Retinal pigment epithelial cell (primary cell): Measurements from ENCODE around the gene TM9SF1.

Source experiments
- DNase-seq: peaks from one replicate; pipeline ENCODE4 v3.0.0-alpha.2; 2010; ENCODE audit warnings: low read depth
- H3K4me3 ChIP-seq: 2 replicates; pipeline ENCODE4 v1.5.1; 2011; ENCODE audit warnings: mild to moderate bottlenecking, low read length, control low read depth, moderate library complexity
- TF ChIP-seq, protein P1 (sequence below): conservative IDR thresholded peaks from 2 replicates; pipeline ENCODE4 v1.5.1; 2011; ENCODE audit warnings: low read depth, low read length, control low read depth, inconsistent platforms

The TM9SF1 gene

GRCh38 chr14:24160850-24161804 lies 34.1 kb downstream of the TM9SF1 start, which contains the start of gene IRF9:
TSS of gene IRF9 (plus strand) at chr14:24161265. CDS start at chr14:24162145, 880 bp downstream.
- TF ChIP-seq, protein P1, sequence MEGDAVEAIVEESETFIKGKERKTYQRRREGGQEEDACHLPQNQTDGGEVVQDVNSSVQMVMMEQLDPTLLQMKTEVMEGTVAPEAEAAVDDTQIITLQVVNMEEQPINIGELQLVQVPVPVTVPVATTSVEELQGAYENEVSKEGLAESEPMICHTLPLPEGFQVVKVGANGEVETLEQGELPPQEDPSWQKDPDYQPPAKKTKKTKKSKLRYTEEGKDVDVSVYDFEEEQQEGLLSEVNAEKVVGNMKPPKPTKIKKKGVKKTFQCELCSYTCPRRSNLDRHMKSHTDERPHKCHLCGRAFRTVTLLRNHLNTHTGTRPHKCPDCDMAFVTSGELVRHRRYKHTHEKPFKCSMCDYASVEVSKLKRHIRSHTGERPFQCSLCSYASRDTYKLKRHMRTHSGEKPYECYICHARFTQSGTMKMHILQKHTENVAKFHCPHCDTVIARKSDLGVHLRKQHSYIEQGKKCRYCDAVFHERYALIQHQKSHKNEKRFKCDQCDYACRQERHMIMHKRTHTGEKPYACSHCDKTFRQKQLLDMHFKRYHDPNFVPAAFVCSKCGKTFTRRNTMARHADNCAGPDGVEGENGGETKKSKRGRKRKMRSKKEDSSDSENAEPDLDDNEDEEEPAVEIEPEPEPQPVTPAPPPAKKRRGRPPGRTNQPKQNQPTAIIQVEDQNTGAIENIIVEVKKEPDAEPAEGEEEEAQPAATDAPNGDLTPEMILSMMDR: peak; percentile 85
- H3K4me3 ChIP-seq: peak within 1 kb of the TSS; percentile 88
- DNase-seq: peak; percentile 72

DNA sequence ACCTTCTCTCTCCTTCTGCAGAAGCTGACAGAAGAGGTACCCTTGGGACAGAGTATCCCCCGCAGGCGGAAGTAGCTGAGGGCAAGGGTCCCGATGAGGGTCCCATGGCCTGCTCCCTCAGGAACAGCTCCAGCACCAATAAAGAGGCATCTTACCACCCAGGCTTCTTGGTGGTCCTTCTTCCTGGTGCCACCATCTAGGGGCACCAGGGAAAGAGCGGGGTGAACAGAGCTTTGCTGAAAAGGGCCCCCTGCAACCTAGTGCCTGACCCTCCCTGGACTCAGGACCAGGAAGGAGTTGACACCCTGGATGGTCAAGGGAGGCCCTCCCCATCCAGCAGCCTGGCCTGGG lies 34.8 kb downstream of the TM9SF1 start:
- no peak for DNase-seq
- TF ChIP-seq, protein P1: no peak
- no peak overlapping the region for H3K4me3 ChIP-seq

DNA sequence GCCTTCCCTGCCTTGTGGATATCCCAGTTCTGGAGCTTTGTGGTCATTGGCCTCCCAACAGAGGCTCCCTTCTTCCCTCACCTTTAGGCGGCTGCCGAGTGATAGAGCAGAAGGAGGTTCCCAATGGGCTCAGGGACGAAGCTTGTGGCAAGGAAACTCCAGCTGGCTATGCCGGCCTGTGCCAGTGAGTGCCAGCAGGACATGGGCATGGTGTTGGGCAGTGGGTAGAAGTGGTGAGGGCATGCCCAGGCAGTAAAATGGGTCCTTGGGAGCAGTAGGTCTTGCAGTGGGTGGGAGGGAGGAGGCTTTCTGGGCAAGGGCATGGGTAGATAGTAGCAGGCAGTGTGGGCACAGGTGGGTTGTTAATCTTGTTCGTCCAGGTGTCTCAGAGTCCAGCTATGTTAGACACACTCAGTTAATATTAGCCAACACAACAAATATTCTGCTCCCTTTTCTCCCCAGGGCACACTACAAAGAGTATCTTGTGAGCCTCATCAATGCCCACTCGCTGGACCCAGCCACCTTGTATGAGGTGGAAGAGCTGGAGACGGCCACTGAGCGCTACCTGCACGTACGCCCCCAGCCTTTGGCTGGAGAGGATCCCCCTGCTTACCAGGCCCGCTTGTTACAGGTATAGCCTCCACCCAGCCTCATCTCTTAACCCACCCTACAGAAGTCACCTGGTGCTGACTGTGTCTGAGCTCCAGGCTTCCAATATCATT lies 35.3 kb downstream of the TM9SF1 start:
- DNase-seq: no peak
- no peak overlapping the region for H3K4me3 ChIP-seq
- TF ChIP-seq, protein P1: no peak

DNA sequence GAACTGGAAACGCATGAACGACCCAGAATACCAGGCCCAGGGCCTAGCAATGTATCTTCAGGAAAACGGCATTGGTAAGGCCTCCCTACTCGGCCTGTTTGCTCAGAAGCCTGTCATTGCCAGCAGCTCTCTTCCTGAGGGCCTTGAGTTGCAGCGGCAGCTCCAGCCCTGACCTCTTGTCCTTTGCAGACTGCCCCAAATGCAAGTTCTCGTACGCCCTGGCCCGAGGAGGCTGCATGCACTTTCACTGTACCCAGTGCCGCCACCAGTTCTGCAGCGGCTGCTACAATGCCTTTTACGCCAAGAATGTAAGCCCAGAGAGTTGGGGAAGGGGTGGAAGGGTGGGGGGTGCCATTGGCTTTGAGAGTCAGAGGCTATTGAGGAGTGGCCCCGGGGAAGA lies 37.9 kb downstream of the TM9SF1 start:
- no peak overlapping the region for H3K4me3 ChIP-seq
- DNase-seq: no peak
- TF ChIP-seq, protein P1: no peak

GRCh38 chr14:24156840-24157239 lies 38.4 kb downstream of the TM9SF1 start:
- TF ChIP-seq, protein P1: no peak
- no peak overlapping the region for H3K4me3 ChIP-seq
- no peak for DNase-seq

DNA sequence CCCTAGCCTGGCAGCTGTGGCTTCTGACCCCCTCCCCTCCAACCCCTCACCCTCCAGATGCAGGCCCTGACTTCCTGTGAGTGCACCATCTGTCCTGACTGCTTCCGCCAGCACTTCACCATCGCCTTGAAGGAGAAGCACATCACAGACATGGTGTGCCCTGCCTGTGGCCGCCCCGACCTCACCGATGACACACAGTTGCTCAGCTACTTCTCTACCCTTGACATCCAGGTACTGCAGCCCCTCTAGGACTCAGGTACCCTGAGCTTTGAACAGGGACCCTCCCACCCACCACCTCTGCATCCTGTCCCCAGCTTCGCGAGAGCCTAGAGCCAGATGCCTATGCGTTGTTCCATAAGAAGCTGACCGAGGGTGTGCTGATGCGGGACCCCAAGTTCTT lies 40.1 kb downstream of the TM9SF1 start:
- no peak overlapping the region for H3K4me3 ChIP-seq
- DNase-seq: no peak
- TF ChIP-seq, protein P1: no peak
